NCI-H1092 (cell line): ENCODE measurements around the gene HLCS.

Experiments used
- DNase-seq: peaks from one replicate; lab custom pipeline; 2025; lab: John Stamatoyannopoulos, UW

Gene HLCS

GRCh38 chr21:36769051-36769839 is 197.2 kb downstream of the HLCS start:
- DNase-seq: no peak

- no peak for DNase-seq
These were observed 198.0 kb downstream of the HLCS start for GRCh38 chr21:36768496-36768895.

GRCh38 chr21:36767096-36767495 is 199.4 kb downstream of the HLCS start:
- DNase-seq: no peak

- DNase-seq: no peak
These were observed 200.0 kb downstream of the HLCS start for GRCh38 chr21:36766511-36766910.

GRCh38 chr21:36765229-36765628 is 201.2 kb downstream of the HLCS start:
- DNase-seq: no peak

- DNase-seq: no peak
These were observed 203.2 kb downstream of the HLCS start for GRCh38 chr21:36763305-36763704.

GRCh38 chr21:36762642-36763041 is 203.8 kb downstream of the HLCS start:
- no peak for DNase-seq

GRCh38 chr21:36761685-36762084 is 204.8 kb downstream of the HLCS start:
- DNase-seq: no peak

GRCh38 chr21:36759348-36760083 is 207.0 kb downstream of the HLCS start:
- DNase-seq: no peak

- DNase-seq: no peak
These were observed 209.3 kb downstream of the HLCS start for GRCh38 chr21:36757196-36757595.

GRCh38 chr21:36756527-36756926 is 209.9 kb downstream of the HLCS start:
- no peak for DNase-seq

- DNase-seq: no peak
These were observed 212.1 kb downstream of the HLCS start for GRCh38 chr21:36754241-36754898.

GRCh38 chr21:36753556-36753955 is 212.9 kb downstream of the HLCS start:
- no peak for DNase-seq

- DNase-seq: no peak
These were observed 215.1 kb downstream of the HLCS start for GRCh38 chr21:36751383-36751782.

- no peak for DNase-seq
These were observed 215.9 kb downstream of the HLCS start for GRCh38 chr21:36750576-36750959.

- DNase-seq: no peak
These were observed 216.4 kb downstream of the HLCS start for GRCh38 chr21:36749935-36750575.

- DNase-seq: peak; percentile 76
These were observed 218.6 kb downstream of the HLCS start for GRCh38 chr21:36747815-36748383.

- DNase-seq: no peak
These were observed 219.2 kb downstream of the HLCS start for GRCh38 chr21:36747041-36747814.

- DNase-seq: no peak
These were observed 221.0 kb downstream of the HLCS start for GRCh38 chr21:36745459-36745858.

- DNase-seq: peak; percentile 90
These were observed 221.8 kb downstream of the HLCS start for GRCh38 chr21:36744560-36745231.

- DNase-seq: no peak
These were observed 222.3 kb downstream of the HLCS start for GRCh38 chr21:36744190-36744559.
